Measurements from ENCODE around the gene SOX4.
A peak's percentile ranks its signal among the peaks of the same experiment; 100 is the strongest.
"Not testable (repeated sequence)": the region's sequence is repeated elsewhere in the genome, so short reads cannot be mapped to it uniquely, and the experiment has no call there.

The SOX4 gene

GRCh38 chr6:21593412-21593926 is at the start of gene SOX4:
Gene SOX4 (plus strand): TSS chr6:21593751. CDS start chr6:21594535, 784 bp downstream.
- DNase-seq = peak; percentile 77

GRCh38 chr6:21552286-21552685 is 41.3 kb upstream of the SOX4 start:
- DNase-seq = not testable (repeated sequence)

GRCh38 chr6:21554286-21554685 is 39.3 kb upstream of the SOX4 start:
- no peak for DNase-seq

- DNase-seq = no peak
Measured at GRCh38 chr6:21555197-21555596, 38.4 kb upstream of the SOX4 start.

GRCh38 chr6:21556511-21556910 is 37.0 kb upstream of the SOX4 start:
- no peak for DNase-seq

- DNase-seq = no peak
Measured at GRCh38 chr6:21556968-21557721, 36.4 kb upstream of the SOX4 start.

- no peak for DNase-seq
Measured at GRCh38 chr6:21559238-21559637, 34.3 kb upstream of the SOX4 start.

GRCh38 chr6:21560249-21560648 is 33.3 kb upstream of the SOX4 start:
- DNase-seq = no peak

GRCh38 chr6:21565431-21565830 is 28.1 kb upstream of the SOX4 start:
- no peak for DNase-seq

- no peak for DNase-seq
Measured at GRCh38 chr6:21578523-21578922, 15.0 kb upstream of the SOX4 start.

GRCh38 chr6:21582651-21583050 is 10.9 kb upstream of the SOX4 start:
- no peak for DNase-seq

GRCh38 chr6:21586300-21586699 is 7.3 kb upstream of the SOX4 start:
- no peak for DNase-seq

GRCh38 chr6:21586740-21587178 is 6.8 kb upstream of the SOX4 start:
- no peak for DNase-seq

- DNase-seq = peak; percentile 43
Measured at GRCh38 chr6:21587179-21587960, 6.2 kb upstream of the SOX4 start.

- peak; percentile 29 for DNase-seq
Measured at GRCh38 chr6:21587961-21588480, 5.5 kb upstream of the SOX4 start.

GRCh38 chr6:21588481-21589351 is 4.8 kb upstream of the SOX4 start:
- no peak for DNase-seq

- DNase-seq = peak; percentile 67
Measured at GRCh38 chr6:21589352-21590345, 3.9 kb upstream of the SOX4 start.

GRCh38 chr6:21590346-21590745 is 3.2 kb upstream of the SOX4 start:
- no peak for DNase-seq

GRCh38 chr6:21591446-21591845 is 2.1 kb upstream of the SOX4 start:
- DNase-seq = no peak

GRCh38 chr6:21592953-21593352 is 598 bp upstream of the SOX4 start:
- DNase-seq = no peak

GRCh38 chr6:21593927-21594415 is 420 bp downstream of the SOX4 start:
- no peak for DNase-seq
